Measurements from ENCODE around the gene AGBL4. TPM values are rescaled to one million over a fixed set of nuclear protein-coding genes. Genes with fewer than 3 reads are reported as not detected.
A peak's percentile ranks its signal among the peaks of the same experiment; 100 is the strongest.

The AGBL4 gene
- total RNA-seq, 1 experiment from 2014 or later: 0.33 TPM

GRCh38 chr1:48939042-48939441 lies 1084.7 kb downstream of the AGBL4 start:
- Histone ChIP-seq H3K79me2 (ENCODE audit: low read length) (no peaks in the 10 kb centered on the region), H2AFZ (ENCODE audit: low read length) (no peak overlapping the region), H3K4me1 (ENCODE audit: insufficient read depth, low read length) (peaks cover 20% of the 10 kb centered on the region), H3K9me3 (ENCODE audit: low read length) (no peaks in the 10 kb centered on the region), H3K36me3 (ENCODE audit: low read depth, low read length) (no peaks in the 10 kb centered on the region), H3K27me3 (ENCODE audit: low read length) (no peaks in the 10 kb centered on the region), H3K4me3 (ENCODE audit: low read length) (no peak overlapping the region), H4K20me1 (ENCODE audit: low read length) (no peaks in the 10 kb centered on the region), H3K27ac (ENCODE audit: low read length) (no peak overlapping the region), H3F3A (ENCODE audit: low read length, unreplicated experiment) (no peaks in the 10 kb centered on the region), H3K9ac (ENCODE audit: low read length) (no peak overlapping the region), H3K4me2 (ENCODE audit: low read length) (no peak overlapping the region), H3K9me2 (replicated peaks; ENCODE audit: low read length) (no peaks in the 10 kb centered on the region)
- no TSS peak for BruUV-seq (replicated peaks)
- intact Hi-C loops (cut with micrococcal nuclease): no loop called here
- DNase-seq: no peak
- TF ChIP-seq, protein P1, sequence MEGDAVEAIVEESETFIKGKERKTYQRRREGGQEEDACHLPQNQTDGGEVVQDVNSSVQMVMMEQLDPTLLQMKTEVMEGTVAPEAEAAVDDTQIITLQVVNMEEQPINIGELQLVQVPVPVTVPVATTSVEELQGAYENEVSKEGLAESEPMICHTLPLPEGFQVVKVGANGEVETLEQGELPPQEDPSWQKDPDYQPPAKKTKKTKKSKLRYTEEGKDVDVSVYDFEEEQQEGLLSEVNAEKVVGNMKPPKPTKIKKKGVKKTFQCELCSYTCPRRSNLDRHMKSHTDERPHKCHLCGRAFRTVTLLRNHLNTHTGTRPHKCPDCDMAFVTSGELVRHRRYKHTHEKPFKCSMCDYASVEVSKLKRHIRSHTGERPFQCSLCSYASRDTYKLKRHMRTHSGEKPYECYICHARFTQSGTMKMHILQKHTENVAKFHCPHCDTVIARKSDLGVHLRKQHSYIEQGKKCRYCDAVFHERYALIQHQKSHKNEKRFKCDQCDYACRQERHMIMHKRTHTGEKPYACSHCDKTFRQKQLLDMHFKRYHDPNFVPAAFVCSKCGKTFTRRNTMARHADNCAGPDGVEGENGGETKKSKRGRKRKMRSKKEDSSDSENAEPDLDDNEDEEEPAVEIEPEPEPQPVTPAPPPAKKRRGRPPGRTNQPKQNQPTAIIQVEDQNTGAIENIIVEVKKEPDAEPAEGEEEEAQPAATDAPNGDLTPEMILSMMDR (conservative IDR thresholded peaks at IDR 0.05; ENCODE audit: low read depth, low read length): no peak
- TF ChIP-seq EZH2phosphoT487 (IDR thresholded peaks at IDR 0.05; ENCODE audit: borderline replicate concordance, low read length) (no peak), EZH2 (IDR thresholded peaks at IDR 0.05; ENCODE audit: low read length, unreplicated experiment) (no peak)
- ATAC-seq: no peak
- POLR2A ChIA-PET (ENCODE audit: unreplicated experiment): no interaction called here
- CTCF ChIA-PET: no interaction called here

DNA sequence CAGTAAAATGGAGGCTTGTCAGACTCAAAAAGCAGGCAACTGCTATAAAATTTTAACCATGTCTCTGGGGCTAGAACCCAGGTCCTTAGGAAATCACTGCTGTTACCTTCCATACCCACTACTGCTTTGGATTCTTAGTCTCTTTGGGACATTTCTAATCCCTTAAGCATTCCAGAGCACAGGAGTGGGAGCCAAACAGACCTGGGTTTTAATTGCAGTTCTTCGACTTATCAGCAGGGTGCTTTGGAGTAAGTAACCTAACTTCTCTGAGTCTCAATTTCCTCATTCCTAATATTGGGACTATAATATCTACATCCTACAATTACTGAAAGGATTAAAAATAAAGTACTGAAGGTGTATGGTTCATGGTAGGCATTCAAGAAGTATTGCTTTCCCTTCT lies 1086.0 kb downstream of the AGBL4 start:
- Histone ChIP-seq H3K4me3 (ENCODE audit: low read length) (no peak overlapping the region), H3K9me3 (ENCODE audit: low read length) (no peaks in the 10 kb centered on the region), H3K36me3 (ENCODE audit: low read depth, low read length) (no peaks in the 10 kb centered on the region), H3K79me2 (ENCODE audit: low read length) (no peaks in the 10 kb centered on the region), H3K4me2 (ENCODE audit: low read length) (no peak overlapping the region), H3K9me2 (replicated peaks; ENCODE audit: low read length) (no peaks in the 10 kb centered on the region), H2AFZ (ENCODE audit: low read length) (no peak overlapping the region), H3K27ac (ENCODE audit: low read length) (no peak overlapping the region), H3K9ac (ENCODE audit: low read length) (no peak overlapping the region), H3K27me3 (ENCODE audit: low read length) (no peaks in the 10 kb centered on the region), H3F3A (ENCODE audit: low read length, unreplicated experiment) (no peaks in the 10 kb centered on the region), H3K4me1 (ENCODE audit: insufficient read depth, low read length) (peaks cover 22% of the 10 kb centered on the region), H4K20me1 (ENCODE audit: low read length) (no peaks in the 10 kb centered on the region)
- no peak for TF ChIP-seq EZH2 (IDR thresholded peaks at IDR 0.05; ENCODE audit: low read length, unreplicated experiment)
- TF ChIP-seq, protein P1 (conservative IDR thresholded peaks at IDR 0.05; ENCODE audit: low read depth, low read length): peak; percentile 22; the same call in 1 of the 2 replicates
- DNase-seq (no peak), ATAC-seq (no peak)
- ChIA-PET CTCF (no interaction called here), POLR2A (ENCODE audit: unreplicated experiment) (no interaction called here)
- intact Hi-C loops (cut with micrococcal nuclease): loop anchor here (2.0 kb wide), 2 partner anchors 89 to 409 kb away; no protein-coding TSS in a partner anchor
- no TSS peak for BruUV-seq (replicated peaks)

- Histone ChIP-seq H3K9me2 (replicated peaks; ENCODE audit: low read length) (no peaks in the 10 kb centered on the region), H3K79me2 (ENCODE audit: low read length) (no peaks in the 10 kb centered on the region), H3K27ac (ENCODE audit: low read length) (peak overlapping the region; percentile 40), H3K4me2 (ENCODE audit: low read length) (peak overlapping the region; percentile 18), H3K4me1 (ENCODE audit: insufficient read depth, low read length) (peaks cover 33% of the 10 kb centered on the region), H3F3A (ENCODE audit: low read length, unreplicated experiment) (peaks cover 6% of the 10 kb centered on the region), H4K20me1 (ENCODE audit: low read length) (no peaks in the 10 kb centered on the region), H3K36me3 (ENCODE audit: low read depth, low read length) (no peaks in the 10 kb centered on the region), H3K4me3 (ENCODE audit: low read length) (no peak overlapping the region), H3K9me3 (ENCODE audit: low read length) (no peaks in the 10 kb centered on the region), H3K27me3 (ENCODE audit: low read length) (no peaks in the 10 kb centered on the region), H2AFZ (ENCODE audit: low read length) (no peak overlapping the region), H3K9ac (ENCODE audit: low read length) (no peak overlapping the region)
- no TSS peak for BruUV-seq (replicated peaks)
- TF ChIP-seq, protein P1 (conservative IDR thresholded peaks at IDR 0.05; ENCODE audit: low read depth, low read length): no peak
- TF ChIP-seq EZH2 (IDR thresholded peaks at IDR 0.05; ENCODE audit: low read length, unreplicated experiment): no peak
- ATAC-seq (peak; percentile 29), DNase-seq (peak; percentile 79)
- intact Hi-C loops (cut with micrococcal nuclease): loop anchor here (1.0 to 2.0 kb wide), 4 partner anchors 90 to 410 kb away; no protein-coding TSS in a partner anchor
- ChIA-PET CTCF (no interaction called here), POLR2A (ENCODE audit: unreplicated experiment) (no interaction called here)
Measured at GRCh38 chr1:48936436-48936835, 1087.3 kb downstream of the AGBL4 start.
